ENCODE measurements around the gene CDC42SE2.
"Not testable (repeated sequence)": the region's sequence is repeated elsewhere in the genome, so short reads cannot be mapped to it uniquely, and the experiment has no call there.

CDC42SE2 gene

GRCh38 chr5:131250751-131251475 is 12.9 kb upstream of the CDC42SE2 start:
- no peak for DNase-seq (ENCODE audit: low read depth in 1 of 2, low spot score in 1 of 2)

GRCh38 chr5:131252824-131253171 is 11.1 kb upstream of the CDC42SE2 start:
- peak in 1 of 2 donors; percentile 77 for DNase-seq (ENCODE audit: low read depth in 1 of 2, low spot score in 1 of 2)

GRCh38 chr5:131254025-131254424 is 9.8 kb upstream of the CDC42SE2 start:
- DNase-seq (ENCODE audit: low read depth in 1 of 2, low spot score in 1 of 2): not testable (repeated sequence)

GRCh38 chr5:131254741-131255140 is 9.1 kb upstream of the CDC42SE2 start:
- no peak for DNase-seq (ENCODE audit: low read depth in 1 of 2, low spot score in 1 of 2)

GRCh38 chr5:131256507-131256823 is 7.4 kb upstream of the CDC42SE2 start:
- no peak for DNase-seq (ENCODE audit: low read depth in 1 of 2, low spot score in 1 of 2)

- no peak for DNase-seq (ENCODE audit: low read depth in 1 of 2, low spot score in 1 of 2)
These were observed 5.1 kb upstream of the CDC42SE2 start for GRCh38 chr5:131258733-131259132.

- DNase-seq (ENCODE audit: low read depth in 1 of 2, low spot score in 1 of 2): no peak
These were observed 4.5 kb upstream of the CDC42SE2 start for GRCh38 chr5:131259326-131259725.

- no peak for DNase-seq (ENCODE audit: low read depth in 1 of 2, low spot score in 1 of 2)
These were observed 3.0 kb upstream of the CDC42SE2 start for GRCh38 chr5:131260895-131261294.

- no peak for DNase-seq (ENCODE audit: low read depth in 1 of 2, low spot score in 1 of 2)
These were observed 2.4 kb upstream of the CDC42SE2 start for GRCh38 chr5:131261483-131261882.

GRCh38 chr5:131262953-131263541 is 806 bp upstream of the CDC42SE2 start:
- DNase-seq (ENCODE audit: low read depth in 1 of 2, low spot score in 1 of 2): no peak

GRCh38 chr5:131264451-131265099 is 722 bp downstream of the CDC42SE2 start:
- DNase-seq (ENCODE audit: low read depth in 1 of 2, low spot score in 1 of 2): peak in 1 of 2 donors; percentile 47

- DNase-seq (ENCODE audit: low read depth in 1 of 2, low spot score in 1 of 2): no peak
These were observed 1.5 kb downstream of the CDC42SE2 start for GRCh38 chr5:131265311-131265803.

GRCh38 chr5:131266370-131267060 is 2.7 kb downstream of the CDC42SE2 start:
- DNase-seq (ENCODE audit: low read depth in 1 of 2, low spot score in 1 of 2): no peak

GRCh38 chr5:131268758-131269370 is 5.0 kb downstream of the CDC42SE2 start:
- no peak for DNase-seq (ENCODE audit: low read depth in 1 of 2, low spot score in 1 of 2)

GRCh38 chr5:131270809-131271208 is 7.0 kb downstream of the CDC42SE2 start:
- DNase-seq (ENCODE audit: low read depth in 1 of 2, low spot score in 1 of 2): no peak

- not testable (repeated sequence) for DNase-seq (ENCODE audit: low read depth in 1 of 2, low spot score in 1 of 2)
These were observed 8.0 kb downstream of the CDC42SE2 start for GRCh38 chr5:131271888-131272287.

GRCh38 chr5:131272307-131272706 is 8.5 kb downstream of the CDC42SE2 start:
- DNase-seq (ENCODE audit: low read depth in 1 of 2, low spot score in 1 of 2): no peak

GRCh38 chr5:131272724-131273123 is 8.9 kb downstream of the CDC42SE2 start:
- DNase-seq (ENCODE audit: low read depth in 1 of 2, low spot score in 1 of 2): no peak

GRCh38 chr5:131274326-131275063 is 10.6 kb downstream of the CDC42SE2 start:
- no peak for DNase-seq (ENCODE audit: low read depth in 1 of 2, low spot score in 1 of 2)

GRCh38 chr5:131276072-131276471 is 12.2 kb downstream of the CDC42SE2 start:
- DNase-seq (ENCODE audit: low read depth in 1 of 2, low spot score in 1 of 2): no peak

- DNase-seq (ENCODE audit: low read depth in 1 of 2, low spot score in 1 of 2): no peak
These were observed 13.6 kb downstream of the CDC42SE2 start for GRCh38 chr5:131277447-131277846.

Data from activated CD4-positive, alpha-beta T cell treated with anti-CD3 and anti-CD28 coated beads, Interleukin-2, amount 50 U/mL, for 24 hours (primary cell).